Measurements from ENCODE around the gene FLCN.

FLCN gene

DNA sequence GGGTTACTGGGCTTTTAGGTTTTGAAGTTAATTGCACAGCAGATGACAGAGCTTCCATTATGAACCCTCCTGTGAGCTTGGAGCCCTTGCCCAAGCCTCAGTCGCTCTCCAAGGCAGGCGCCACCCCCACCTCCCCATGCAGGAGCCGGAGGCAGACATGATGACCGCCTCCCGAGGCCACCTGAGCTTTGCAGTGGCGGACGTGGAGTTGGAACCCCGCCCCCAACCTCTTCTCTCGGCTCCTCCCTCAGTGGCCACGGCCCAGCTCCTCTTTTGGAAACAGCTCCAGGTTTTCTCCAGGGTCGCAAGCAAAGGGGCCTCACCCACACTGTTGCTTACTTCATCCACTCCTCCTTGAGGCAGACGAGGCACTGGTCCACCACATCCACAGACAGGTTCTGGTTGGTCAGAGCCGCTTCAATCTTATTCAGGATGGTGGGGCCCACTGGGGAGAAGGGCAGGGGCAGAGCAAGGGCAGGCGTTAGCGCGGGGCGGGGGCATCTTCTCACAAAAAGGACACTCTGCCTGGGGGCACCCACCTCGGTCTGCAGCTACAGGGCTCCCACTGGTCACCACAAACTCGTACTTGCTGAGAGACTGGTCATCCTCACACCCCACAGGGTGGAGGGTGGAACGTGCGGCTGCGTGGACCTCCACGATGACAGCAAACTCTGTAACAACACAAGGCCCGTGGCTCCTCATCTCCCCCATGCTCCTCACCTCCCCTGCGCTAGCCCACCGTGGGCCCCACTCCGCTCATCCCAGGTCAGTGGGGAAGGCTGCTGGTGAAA is 22.1 kb downstream of the FLCN start:
- TF ChIP-seq GLIS3 (CRISPR knock-in tag; IDR thresholded peaks at IDR 0.05), result no peak
- no peak for TF ChIP-seq CSDC2 (CRISPR knock-in tag; IDR thresholded peaks at IDR 0.05)
- no peak for TF ChIP-seq POU6F1 (CRISPR knock-in tag; IDR thresholded peaks at IDR 0.05; ENCODE audit: borderline replicate concordance, low read depth)
- no peak for TF ChIP-seq RARB (CRISPR knock-in tag; IDR thresholded peaks at IDR 0.05)
- TF ChIP-seq CREB5 (CRISPR knock-in tag; IDR thresholded peaks at IDR 0.05; ENCODE audit: low read depth), result no peak
- TF ChIP-seq ZNF70 (CRISPR knock-in tag; IDR thresholded peaks at IDR 0.05), result no peak
- TF ChIP-seq PPARA (CRISPR knock-in tag; IDR thresholded peaks at IDR 0.05; ENCODE audit: borderline replicate concordance), result no peak
- TF ChIP-seq PATZ1 (CRISPR knock-in tag; IDR thresholded peaks at IDR 0.05; ENCODE audit: borderline replicate concordance), result no peak
- TF ChIP-seq TCF4 (CRISPR knock-in tag; IDR thresholded peaks at IDR 0.05; ENCODE audit: borderline replicate concordance), result no peak
- TF ChIP-seq BACH2 (CRISPR knock-in tag; IDR thresholded peaks at IDR 0.05; ENCODE audit: borderline replicate concordance), result no peak
- TF ChIP-seq ZNF565 (CRISPR knock-in tag; conservative IDR thresholded peaks at IDR 0.05; ENCODE audit: low read depth), result no peak
- TF ChIP-seq ARNTL (CRISPR knock-in tag; IDR thresholded peaks at IDR 0.05; ENCODE audit: borderline replicate concordance, low read depth), result no peak
- no peak for TF ChIP-seq ISL1 (CRISPR knock-in tag; IDR thresholded peaks at IDR 0.05)
- no peak for TF ChIP-seq ZFP3 (CRISPR knock-in tag; IDR thresholded peaks at IDR 0.05)
- TF ChIP-seq ZC3H10 (CRISPR knock-in tag; IDR thresholded peaks at IDR 0.05), result no peak
- TF ChIP-seq ZNF8 (CRISPR knock-in tag; IDR thresholded peaks at IDR 0.05), result no peak
- ATAC-seq, result no peak

DNA sequence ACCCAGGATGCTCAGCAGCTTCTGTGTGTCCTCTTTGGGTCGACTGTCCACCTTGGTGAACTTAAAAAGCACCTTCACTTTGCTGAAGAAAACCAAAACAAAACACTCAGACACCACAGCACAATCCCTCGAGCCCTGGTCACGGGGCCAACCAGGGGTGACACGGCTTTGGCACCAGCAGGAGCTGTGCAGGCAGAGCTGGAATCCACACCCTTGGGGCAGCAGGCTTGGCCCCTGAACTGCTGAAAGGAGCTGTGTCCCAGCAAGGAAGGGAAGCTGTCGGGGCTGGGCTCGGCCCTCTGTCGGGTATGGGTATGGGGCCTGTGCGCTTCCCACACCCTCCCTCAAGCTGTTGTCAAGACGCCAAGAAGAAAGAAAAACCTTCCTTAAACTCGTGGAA is 23.2 kb downstream of the FLCN start:
- TF ChIP-seq BACH2 (CRISPR knock-in tag; IDR thresholded peaks at IDR 0.05; ENCODE audit: borderline replicate concordance), result no peak
- no peak for TF ChIP-seq SNAI2 (CRISPR knock-in tag; IDR thresholded peaks at IDR 0.05)
- TF ChIP-seq ZFP3 (CRISPR knock-in tag; IDR thresholded peaks at IDR 0.05), result no peak
- no peak for TF ChIP-seq RARB (CRISPR knock-in tag; IDR thresholded peaks at IDR 0.05)
- no peak for TF ChIP-seq CREB5 (CRISPR knock-in tag; IDR thresholded peaks at IDR 0.05; ENCODE audit: low read depth)
- no peak for TF ChIP-seq ZNF565 (CRISPR knock-in tag; conservative IDR thresholded peaks at IDR 0.05; ENCODE audit: low read depth)
- TF ChIP-seq ZC3H10 (CRISPR knock-in tag; IDR thresholded peaks at IDR 0.05), result no peak
- TF ChIP-seq GLIS3 (CRISPR knock-in tag; IDR thresholded peaks at IDR 0.05), result no peak
- no peak for TF ChIP-seq ZFP30 (CRISPR knock-in tag; IDR thresholded peaks at IDR 0.05)
- TF ChIP-seq CSRNP3 (CRISPR knock-in tag; IDR thresholded peaks at IDR 0.05), result no peak
- TF ChIP-seq ESRRG (CRISPR knock-in tag; IDR thresholded peaks at IDR 0.05), result no peak
- TF ChIP-seq TCF4 (CRISPR knock-in tag; IDR thresholded peaks at IDR 0.05; ENCODE audit: borderline replicate concordance), result no peak
- TF ChIP-seq POU6F1 (CRISPR knock-in tag; IDR thresholded peaks at IDR 0.05; ENCODE audit: borderline replicate concordance, low read depth), result no peak
- no peak for TF ChIP-seq ZNF8 (CRISPR knock-in tag; IDR thresholded peaks at IDR 0.05)
- TF ChIP-seq, protein P1, sequence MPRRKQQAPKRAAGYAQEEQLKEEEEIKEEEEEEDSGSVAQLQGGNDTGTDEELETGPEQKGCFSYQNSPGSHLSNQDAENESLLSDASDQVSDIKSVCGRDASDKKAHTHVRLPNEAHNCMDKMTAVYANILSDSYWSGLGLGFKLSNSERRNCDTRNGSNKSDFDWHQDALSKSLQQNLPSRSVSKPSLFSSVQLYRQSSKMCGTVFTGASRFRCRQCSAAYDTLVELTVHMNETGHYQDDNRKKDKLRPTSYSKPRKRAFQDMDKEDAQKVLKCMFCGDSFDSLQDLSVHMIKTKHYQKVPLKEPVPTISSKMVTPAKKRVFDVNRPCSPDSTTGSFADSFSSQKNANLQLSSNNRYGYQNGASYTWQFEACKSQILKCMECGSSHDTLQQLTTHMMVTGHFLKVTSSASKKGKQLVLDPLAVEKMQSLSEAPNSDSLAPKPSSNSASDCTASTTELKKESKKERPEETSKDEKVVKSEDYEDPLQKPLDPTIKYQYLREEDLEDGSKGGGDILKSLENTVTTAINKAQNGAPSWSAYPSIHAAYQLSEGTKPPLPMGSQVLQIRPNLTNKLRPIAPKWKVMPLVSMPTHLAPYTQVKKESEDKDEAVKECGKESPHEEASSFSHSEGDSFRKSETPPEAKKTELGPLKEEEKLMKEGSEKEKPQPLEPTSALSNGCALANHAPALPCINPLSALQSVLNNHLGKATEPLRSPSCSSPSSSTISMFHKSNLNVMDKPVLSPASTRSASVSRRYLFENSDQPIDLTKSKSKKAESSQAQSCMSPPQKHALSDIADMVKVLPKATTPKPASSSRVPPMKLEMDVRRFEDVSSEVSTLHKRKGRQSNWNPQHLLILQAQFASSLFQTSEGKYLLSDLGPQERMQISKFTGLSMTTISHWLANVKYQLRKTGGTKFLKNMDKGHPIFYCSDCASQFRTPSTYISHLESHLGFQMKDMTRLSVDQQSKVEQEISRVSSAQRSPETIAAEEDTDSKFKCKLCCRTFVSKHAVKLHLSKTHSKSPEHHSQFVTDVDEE (CRISPR knock-in tag; IDR thresholded peaks at IDR 0.05), result no peak
- TF ChIP-seq CSDC2 (CRISPR knock-in tag; IDR thresholded peaks at IDR 0.05), result no peak

More for the DNA sequence above, 23.2 kb downstream of the FLCN start:
- ATAC-seq, result no peak
